ENCODE data around the gene DRAM1.

DNA sequence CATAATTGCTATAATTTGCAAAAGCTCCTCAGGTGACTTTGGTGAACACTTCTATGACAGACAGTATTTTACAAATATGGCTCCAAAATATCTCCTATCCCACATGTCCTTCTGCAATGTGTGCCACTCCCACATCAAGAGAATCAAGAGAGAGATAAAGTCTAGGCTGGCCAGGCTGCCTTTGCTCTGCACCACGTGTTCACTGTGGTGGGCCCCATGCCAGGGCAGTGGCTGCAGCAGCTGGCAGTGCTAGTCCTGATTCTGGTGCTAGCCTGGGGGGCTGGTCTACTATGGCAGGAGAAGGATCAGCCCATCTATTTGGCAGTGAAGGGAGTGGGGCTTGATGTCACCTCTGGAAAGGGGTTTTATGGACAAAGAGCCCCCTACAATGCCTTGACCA lies 86.3 kb downstream of the DRAM1 start:
- TF ChIP-seq, protein P1, sequence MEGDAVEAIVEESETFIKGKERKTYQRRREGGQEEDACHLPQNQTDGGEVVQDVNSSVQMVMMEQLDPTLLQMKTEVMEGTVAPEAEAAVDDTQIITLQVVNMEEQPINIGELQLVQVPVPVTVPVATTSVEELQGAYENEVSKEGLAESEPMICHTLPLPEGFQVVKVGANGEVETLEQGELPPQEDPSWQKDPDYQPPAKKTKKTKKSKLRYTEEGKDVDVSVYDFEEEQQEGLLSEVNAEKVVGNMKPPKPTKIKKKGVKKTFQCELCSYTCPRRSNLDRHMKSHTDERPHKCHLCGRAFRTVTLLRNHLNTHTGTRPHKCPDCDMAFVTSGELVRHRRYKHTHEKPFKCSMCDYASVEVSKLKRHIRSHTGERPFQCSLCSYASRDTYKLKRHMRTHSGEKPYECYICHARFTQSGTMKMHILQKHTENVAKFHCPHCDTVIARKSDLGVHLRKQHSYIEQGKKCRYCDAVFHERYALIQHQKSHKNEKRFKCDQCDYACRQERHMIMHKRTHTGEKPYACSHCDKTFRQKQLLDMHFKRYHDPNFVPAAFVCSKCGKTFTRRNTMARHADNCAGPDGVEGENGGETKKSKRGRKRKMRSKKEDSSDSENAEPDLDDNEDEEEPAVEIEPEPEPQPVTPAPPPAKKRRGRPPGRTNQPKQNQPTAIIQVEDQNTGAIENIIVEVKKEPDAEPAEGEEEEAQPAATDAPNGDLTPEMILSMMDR (conservative IDR thresholded peaks at IDR 0.05 in 1 of 2, IDR thresholded peaks at IDR 0.05 in 1 of 2; ENCODE audit: low read depth in 1 of 2, low read length in 2 of 2): no peak
- no peak for TF ChIP-seq EZH2 (IDR thresholded peaks at IDR 0.05; ENCODE audit: low read length, missing control alignments)

All from fibroblast of lung (primary cell).